Endothelial cell of umbilical vein (primary cell): ENCODE results near the gene SCP2. TPM values are rescaled to one million over a fixed set of nuclear protein-coding genes. Genes with fewer than 3 reads are reported as not detected.

Experiments
- Bru-seq: library from RNA; stranded (reverse); fragments of 400-500 nt; gene quantifications from one replicate; lab custom pipeline; 2021; lab: Mats Ljungman, UMichigan
- BruChase-seq, 2 experiments: library from RNA; stranded (reverse); fragments of 400-500 nt; gene quantifications; one replicate each; lab custom pipeline; 2021; lab: Mats Ljungman, UMichigan
- BruUV-seq: library from RNA; stranded (reverse); fragments of 400-500 nt; replicated peaks from 2 replicates; lab custom pipeline; 2021; lab: Mats Ljungman, UMichigan
- CTCF ChIA-PET: fragments of 300-600, 350-600 bp; sonication (Branson Sonifier 250); formaldehyde crosslinking; loops from one replicate; lab custom pipeline; 2021; ENCODE audit warnings: antibody characterized with exemption, inconsistent platforms; lab: Charles Lee
- POLR2A ChIA-PET: fragments of 300-600, 350-600 bp; sonication (Branson Sonifier 250); formaldehyde crosslinking; loops from one replicate; lab custom pipeline; 2021; ENCODE audit warnings: antibody characterized with exemption, inconsistent platforms; lab: Charles Lee
- DNase-seq: peaks from one replicate; pipeline ENCODE4 v3.0.0-alpha.2; 2011; ENCODE audit warnings: low read depth, low spot score
- FAIRE-seq: peaks from 2 replicates; lab custom pipeline; 2011; peaks lifted over from hg19 to GRCh38; lab: Jason Lieb, UNC
- H2AFZ ChIP-seq: 2 replicates; pipeline ENCODE4 v1.6.0; 2012; ENCODE audit warnings: low read depth, low read length, control low read depth, inconsistent platforms
- H3K27ac ChIP-seq: 2 replicates; pipeline ENCODE4 v1.5.1; 2011; ENCODE audit warnings: low read depth, mild to moderate bottlenecking, control low read depth, low read length, moderate library complexity; ENCODE audit not compliant: insufficient read depth
- H3K27me3 ChIP-seq, 2 experiments: 2 replicates each; pipeline versions ENCODE4 v1.6.0 to v1.6.1; 2011; ENCODE audit warnings: low read length in 2 of 2, mixed read lengths in 1 of 2; ENCODE audit not compliant: control insufficient read depth in 2 of 2, insufficient read depth in 2 of 2
- H3K36me3 ChIP-seq, 2 experiments: 2 replicates in 1 of 2; 3 replicates in 1 of 2; pipeline ENCODE4 v1.5.1; 2011; ENCODE audit warnings: low read length in 2 of 2, mild to moderate bottlenecking in 1 of 2, moderate library complexity in 1 of 2; ENCODE audit not compliant: control insufficient read depth in 2 of 2, insufficient read depth in 2 of 2; ENCODE audit errors: extremely low read depth in 1 of 2
- H3K4me1 ChIP-seq: 3 replicates; pipeline ENCODE4 v1.5.1; 2011; ENCODE audit warnings: mild to moderate bottlenecking, low read length; ENCODE audit not compliant: control insufficient read depth, insufficient read depth; ENCODE audit errors: extremely low read depth
- H3K4me2 ChIP-seq: 2 replicates; pipeline ENCODE4 v1.6.1; 2011; ENCODE audit warnings: low read length, control low read depth, mixed read lengths; ENCODE audit not compliant: insufficient read depth
- H3K4me3 ChIP-seq, 3 experiments: fragments of 200-600 bp in 1 of 3; sonication (generic), shearing (Covaris generic) in 1 of 3; replicated peaks in 1 of 3; 2 replicates each; pipeline ENCODE4 v1.5.1; 2011 to 2016; ENCODE audit warnings: control low read depth in 3 of 3, low read length in 3 of 3, mild to moderate bottlenecking in 2 of 3, inconsistent platforms in 1 of 3, low read depth in 1 of 3, moderate library complexity in 1 of 3; ENCODE audit not compliant: insufficient read depth in 1 of 3
- H3K79me2 ChIP-seq: 2 replicates; pipeline ENCODE4 v1.6.0; 2012; ENCODE audit warnings: low read length, inconsistent platforms; ENCODE audit not compliant: control insufficient read depth, insufficient read depth
- H3K9ac ChIP-seq: replicated peaks from 2 replicates; pipeline ENCODE3; 2011; ENCODE audit warnings: low read length, control low read depth; ENCODE audit not compliant: insufficient read depth; ENCODE audit errors: extremely low read depth
- H3K9me1 ChIP-seq: replicated peaks from 3 replicates; pipeline ENCODE4 v1.6.0; 2011; ENCODE audit warnings: mild to moderate bottlenecking, low read length; ENCODE audit not compliant: control insufficient read depth, insufficient read depth; ENCODE audit errors: extremely low read depth
- H3K9me3 ChIP-seq: replicated peaks from 2 replicates; pipeline ENCODE4 v1.5.1; 2012; ENCODE audit warnings: low read length, inconsistent platforms; ENCODE audit not compliant: control insufficient read depth, insufficient read depth
- H4K20me1 ChIP-seq: replicated peaks from 2 replicates; pipeline ENCODE3; 2011; ENCODE audit warnings: mild to moderate bottlenecking, low read length; ENCODE audit not compliant: control insufficient read depth, insufficient read depth; ENCODE audit errors: extremely low read depth
- FOS ChIP-seq: IDR thresholded peaks from 2 replicates; pipeline ENCODE4 v1.6.1; 2011; ENCODE audit warnings: mild to moderate bottlenecking, low read length, moderate library complexity, borderline replicate concordance; ENCODE audit not compliant: insufficient read depth
- GATA2 ChIP-seq: IDR thresholded peaks from 2 replicates; pipeline ENCODE4 v1.7.0; 2011; ENCODE audit warnings: low read depth, mild to moderate bottlenecking, moderate library complexity, mixed read lengths, low read length; ENCODE audit not compliant: insufficient read length, insufficient read depth
- POLR2A ChIP-seq: IDR thresholded peaks from 2 replicates; pipeline ENCODE4 v1.6.1; 2012; ENCODE audit warnings: low read depth, mild to moderate bottlenecking, control low read depth, low read length
- POLR2AphosphoS5 ChIP-seq: IDR thresholded peaks from 2 replicates; pipeline ENCODE4 v1.6.1; 2012; ENCODE audit warnings: low read depth, mild to moderate bottlenecking, control low read depth, low read length, moderate library complexity; ENCODE audit not compliant: insufficient read depth
- dilution Hi-C: fragments of 300-500 bp; cut with MboI; formaldehyde crosslinking; loops from one replicate; pipeline ENCODE4 v1.15.0; 2019; ENCODE audit warnings: low sequenced_read_pairs; ENCODE audit not compliant: extremely low pct_ligation_motif_present
- intact Hi-C: fragments of 100-400 bp; cut with micrococcal nuclease; formaldehyde crosslinking; loops from one replicate; pipeline ENCODE4 v1.10.0; 2022
- long read RNA-seq: library from polyadenylated mRNA; stranded (forward); transcript quantifications from one replicate; pipeline ENCODE4 v2.0.0, GENCODE V29; 2021
- polyA minus RNA-seq, 3 experiments: library from RNA; depleted of rRNA, polyadenylated mRNA; stranded (reverse); fragments of >200 nt; gene quantifications; 1 replicate in 1 of 3; 2 replicates in 2 of 3; pipeline ENCODE4 v1.2.3, GENCODE V29; 2011
- polyA plus RNA-seq, 4 experiments: library from polyadenylated mRNA; depleted of rRNA in 3 of 4; stranded (reverse) in 3 of 4; unstranded in 1 of 4; fragments of >200 nt; gene quantifications; 2 replicates each; pipeline versions ENCODE4 v1.2.1 to v1.2.3, GENCODE V29; 2011 to 2012; ENCODE audit warnings: missing spikeins in 1 of 4
- total RNA-seq: library from RNA; stranded (reverse); gene quantifications from 2 replicates; pipeline ENCODE4 v1.2.3, GENCODE V29; 2021
- TF ChIP-seq, protein P1 (sequence below): IDR thresholded peaks from 2 replicates; pipeline ENCODE4 v1.6.1; 2011; ENCODE audit not compliant: insufficient read depth, insufficient read length
- TF ChIP-seq, protein P2 (sequence below), 2 donors: IDR thresholded peaks; 1 replicate in 1 of 2; 2 replicates in 1 of 2; pipeline ENCODE4 v1.5.1; 2011; ENCODE audit warnings: low read length in 2 of 2, mild to moderate bottlenecking in 2 of 2, moderate library complexity in 2 of 2, control low read depth in 1 of 2, inconsistent platforms in 1 of 2, low read depth in 1 of 2; ENCODE audit not compliant: insufficient read depth in 1 of 2; ENCODE audit errors: extremely low read depth in 1 of 2

SCP2 gene, protein sequence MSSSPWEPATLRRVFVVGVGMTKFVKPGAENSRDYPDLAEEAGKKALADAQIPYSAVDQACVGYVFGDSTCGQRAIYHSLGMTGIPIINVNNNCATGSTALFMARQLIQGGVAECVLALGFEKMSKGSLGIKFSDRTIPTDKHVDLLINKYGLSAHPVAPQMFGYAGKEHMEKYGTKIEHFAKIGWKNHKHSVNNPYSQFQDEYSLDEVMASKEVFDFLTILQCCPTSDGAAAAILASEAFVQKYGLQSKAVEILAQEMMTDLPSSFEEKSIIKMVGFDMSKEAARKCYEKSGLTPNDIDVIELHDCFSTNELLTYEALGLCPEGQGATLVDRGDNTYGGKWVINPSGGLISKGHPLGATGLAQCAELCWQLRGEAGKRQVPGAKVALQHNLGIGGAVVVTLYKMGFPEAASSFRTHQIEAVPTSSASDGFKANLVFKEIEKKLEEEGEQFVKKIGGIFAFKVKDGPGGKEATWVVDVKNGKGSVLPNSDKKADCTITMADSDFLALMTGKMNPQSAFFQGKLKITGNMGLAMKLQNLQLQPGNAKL
- total RNA-seq = 92.7 and 101 TPM in 2 replicates
- polyA plus RNA-seq = 26.5 and 42.4 TPM in 2 replicates
- polyA plus RNA-seq (2011; cell fraction: cytosol; rRNA removed) = 66.1 and 69.0 TPM in 2 replicates
- polyA plus RNA-seq (2011; cell fraction: nucleus; rRNA removed) = 28.8 and 48.7 TPM in 2 replicates
- 104 and 144 TPM in 2 replicates for polyA plus RNA-seq (2012)
- polyA minus RNA-seq = 31.8 and 42.2 TPM in 2 replicates
- polyA minus RNA-seq (2011; cell fraction: cytosol; rRNA and poly(A)+ RNA removed) = 12.9 TPM
- 18.5 and 24.5 TPM in 2 replicates for polyA minus RNA-seq (2011; cell fraction: nucleus; rRNA and poly(A)+ RNA removed)
- Bru-seq, nascent RNA = percentile 60 among the genes with signal in this experiment
- BruChase-seq, experiment 1, labeled RNA remaining after a 6-hour chase = percentile 64 among the genes with signal in this experiment
- BruChase-seq, experiment 2, labeled RNA remaining after a 2-hour chase = percentile 56 among the genes with signal in this experiment
- long read RNA-seq, transcript SCP2-203 (16 exons, 2,811 nt) = minor isoform, 23 of 418 reads
- long read RNA-seq, transcript SCP2-205 (4 exons, 1,298 nt) = minor isoform, 7 of 418 reads
- long read RNA-seq, transcript SCP2-207 (5 exons, 894 nt) = major isoform, 359 of 418 reads
- long read RNA-seq, partial matches to known transcripts = 11 of 418 reads
- long read RNA-seq, other reads (novel, unspliced or antisense) = 13 of 418 reads

DNA sequence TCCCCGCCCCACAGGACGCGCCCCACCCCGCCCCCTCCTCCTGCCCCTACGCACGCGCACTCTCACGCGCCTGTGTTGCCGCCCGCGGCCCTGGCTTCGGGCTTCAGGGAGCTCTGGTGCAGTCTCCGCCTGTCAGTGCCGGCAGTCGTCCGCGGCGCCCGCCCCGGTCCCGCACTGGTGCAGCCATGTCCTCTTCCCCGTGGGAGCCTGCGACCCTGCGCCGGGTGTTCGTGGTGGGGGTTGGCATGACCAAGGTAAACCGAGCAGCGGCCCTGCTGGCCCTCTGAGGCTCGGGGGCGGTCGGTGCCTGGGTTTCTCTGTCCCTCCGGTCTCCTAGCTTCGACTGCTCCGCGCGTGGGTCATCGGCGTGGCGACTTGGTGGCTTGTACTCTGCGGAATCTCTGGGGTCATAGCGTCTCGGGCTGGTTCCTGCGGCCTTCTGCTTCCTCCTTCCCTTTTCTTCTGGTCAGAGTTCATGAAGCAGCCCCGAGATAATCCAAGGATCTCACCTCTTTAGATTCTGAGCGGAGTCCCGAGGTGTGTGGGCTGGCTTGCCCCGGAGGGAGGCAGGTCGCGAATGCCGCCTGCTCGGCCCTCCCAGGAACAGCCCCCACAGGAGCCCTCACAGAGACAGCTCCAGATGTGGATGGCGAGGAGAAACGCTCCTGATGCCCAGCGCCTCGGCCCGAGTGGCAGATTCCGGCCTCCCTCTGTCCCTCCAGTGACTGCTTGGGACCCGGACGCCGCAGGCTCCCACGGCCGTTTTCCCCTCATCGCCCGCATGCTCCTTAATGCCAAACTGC is at the start of gene SCP2:
SCP2 (plus strand) TSS at position 65 of the 803 bp plus-strand sequence; CDS start at position 186, 121 bp downstream.
- CTCF ChIA-PET = interaction anchor here (0.7 to 1.9 kb wide), 5 partner anchors 22 to 1177 kb away, joined by 3 to 6 read pairs (median 4); no protein-coding TSS in a partner anchor
- Histone ChIP-seq H3K9ac (peak within 1 kb of the TSS; percentile 57), H3K9me3 (no peaks in the 10 kb centered on the region), H3K4me1 (peaks cover 3% of the 10 kb centered on the region), H3K9me1 (no peaks in the 10 kb centered on the region), H3K27ac (no peak within 1 kb of the TSS), H3K36me3 (no peaks in the 10 kb centered on the region), H2AFZ (peak within 1 kb of the TSS; percentile 72), H4K20me1 (no peaks in the 10 kb centered on the region), H3K4me2 (peak within 1 kb of the TSS; percentile 62), H3K79me2 (no peaks in the 10 kb centered on the region), H3K27me3 (no peaks in the 10 kb centered on the region), H3K4me3 (peak within 1 kb of the TSS; percentile 54 to 75 (median 57))
- TF ChIP-seq POLR2A (peak; percentile 78), GATA2 (no peak), POLR2AphosphoS5 (peak; percentile 56), FOS (no peak)
- TF ChIP-seq, protein P1, sequence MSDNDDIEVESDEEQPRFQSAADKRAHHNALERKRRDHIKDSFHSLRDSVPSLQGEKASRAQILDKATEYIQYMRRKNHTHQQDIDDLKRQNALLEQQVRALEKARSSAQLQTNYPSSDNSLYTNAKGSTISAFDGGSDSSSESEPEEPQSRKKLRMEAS = no peak
- TF ChIP-seq, protein P2, sequence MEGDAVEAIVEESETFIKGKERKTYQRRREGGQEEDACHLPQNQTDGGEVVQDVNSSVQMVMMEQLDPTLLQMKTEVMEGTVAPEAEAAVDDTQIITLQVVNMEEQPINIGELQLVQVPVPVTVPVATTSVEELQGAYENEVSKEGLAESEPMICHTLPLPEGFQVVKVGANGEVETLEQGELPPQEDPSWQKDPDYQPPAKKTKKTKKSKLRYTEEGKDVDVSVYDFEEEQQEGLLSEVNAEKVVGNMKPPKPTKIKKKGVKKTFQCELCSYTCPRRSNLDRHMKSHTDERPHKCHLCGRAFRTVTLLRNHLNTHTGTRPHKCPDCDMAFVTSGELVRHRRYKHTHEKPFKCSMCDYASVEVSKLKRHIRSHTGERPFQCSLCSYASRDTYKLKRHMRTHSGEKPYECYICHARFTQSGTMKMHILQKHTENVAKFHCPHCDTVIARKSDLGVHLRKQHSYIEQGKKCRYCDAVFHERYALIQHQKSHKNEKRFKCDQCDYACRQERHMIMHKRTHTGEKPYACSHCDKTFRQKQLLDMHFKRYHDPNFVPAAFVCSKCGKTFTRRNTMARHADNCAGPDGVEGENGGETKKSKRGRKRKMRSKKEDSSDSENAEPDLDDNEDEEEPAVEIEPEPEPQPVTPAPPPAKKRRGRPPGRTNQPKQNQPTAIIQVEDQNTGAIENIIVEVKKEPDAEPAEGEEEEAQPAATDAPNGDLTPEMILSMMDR (IDR thresholded peaks at IDR 0.05; ENCODE audit: extremely low read depth in 1 of 2, insufficient read depth in 1 of 2, low read depth in 1 of 2, low read length in 2 of 2) = no peak
- FAIRE-seq (peak; percentile 70), DNase-seq (peak; percentile 68)
- dilution Hi-C loops = no loop called here
- intact Hi-C loops = loop anchor here (2.0 kb wide), 1 partner anchor 87 kb away; no protein-coding TSS in a partner anchor
- BruUV-seq = TSS peak; percentile 24
- POLR2A ChIA-PET = interaction anchor here (0.7 kb wide), 2 partner anchors 23 to 131 kb away, joined by 4 to 7 read pairs; no protein-coding TSS in a partner anchor
